ENCODE measurements around the gene HINT3. TPM values are rescaled to one million over a fixed set of nuclear protein-coding genes. Genes with fewer than 3 reads are reported as not detected.

HINT3 gene
- total and polyA plus RNA-seq, 2 experiments from 2014 or later = 1.8 to 8.0 TPM

- Histone ChIP-seq H3K36me3 (ENCODE audit: insufficient read depth) (no peaks in the 10 kb centered on the region), H3K4me2 (no peak overlapping the region), H3K27me3 (ENCODE audit: insufficient read depth) (no peaks in the 10 kb centered on the region), H4K20me1 (replicated peaks; ENCODE audit: insufficient read depth) (peaks cover 5% of the 10 kb centered on the region; the same call in 1 of the 2 replicates), H3F3A (replicated peaks; ENCODE audit: low read depth) (no peaks in the 10 kb centered on the region), H3K4me3 (no peak overlapping the region), H2AFZ (no peak overlapping the region), H3K9me2 (ENCODE audit: insufficient read depth) (no peaks in the 10 kb centered on the region), H3K79me2 (replicated peaks; ENCODE audit: insufficient read depth) (peaks cover 21% of the 10 kb centered on the region), H3K4me1 (ENCODE audit: insufficient read depth) (peaks cover 20% of the 10 kb centered on the region), H3K27ac (ENCODE audit: low read depth) (no peak overlapping the region)
- H3K27me3 Mint-ChIP-seq (ENCODE audit: insufficient read depth, low read depth, poor library complexity) = no peaks in the 10 kb centered on the region
- no peak overlapping the region for H3K27ac Mint-ChIP-seq
- H3K4me3 Mint-ChIP-seq = no peak overlapping the region
- H3K36me3 Mint-ChIP-seq (ENCODE audit: low read depth) = no peaks in the 10 kb centered on the region
- TF ChIP-seq ZNF114 (CRISPR knock-in tag; IDR thresholded peaks at IDR 0.05) (no peak), EZH2 (IDR thresholded peaks at IDR 0.05; ENCODE audit: low read depth, unreplicated experiment) (no peak)
- no peaks in the 10 kb centered on the region for H3K9me3 Mint-ChIP-seq
- H3K4me1 Mint-ChIP-seq = peaks cover 3% of the 10 kb centered on the region; the same call in 1 of the 3 replicates
- ATAC-seq (no peak), DNase-seq (ENCODE audit: low spot score) (no peak)
These were observed 26.8 kb downstream of the HINT3 start for GRCh38 chr6:125983246-125983945.

DNA sequence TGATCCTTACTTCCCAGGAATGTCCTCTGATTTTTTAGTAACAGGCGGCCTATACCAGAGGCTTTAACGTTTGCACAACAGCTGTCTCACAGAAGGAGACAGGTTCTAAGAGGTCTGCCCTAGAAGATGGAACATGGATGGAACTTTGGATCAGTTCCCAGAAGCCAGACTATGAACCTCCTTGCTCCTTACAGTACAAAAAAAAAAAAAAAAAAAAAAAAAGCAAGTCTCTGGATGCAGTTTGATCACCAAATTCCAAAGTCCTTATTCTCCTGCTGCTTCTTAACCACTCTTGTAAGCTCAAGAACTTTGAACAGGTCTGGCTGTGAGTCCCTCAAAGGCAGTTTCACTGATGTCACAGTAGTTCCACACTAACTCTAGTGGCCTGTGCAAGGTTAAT lies 27.7 kb downstream of the HINT3 start:
- TF ChIP-seq JUNB (IDR thresholded peaks at IDR 0.05; ENCODE audit: unreplicated experiment) = no peak
- no peak for TF ChIP-seq EZH2phosphoT487 (IDR thresholded peaks at IDR 0.05; ENCODE audit: unreplicated experiment)
- TF ChIP-seq, protein P1, sequence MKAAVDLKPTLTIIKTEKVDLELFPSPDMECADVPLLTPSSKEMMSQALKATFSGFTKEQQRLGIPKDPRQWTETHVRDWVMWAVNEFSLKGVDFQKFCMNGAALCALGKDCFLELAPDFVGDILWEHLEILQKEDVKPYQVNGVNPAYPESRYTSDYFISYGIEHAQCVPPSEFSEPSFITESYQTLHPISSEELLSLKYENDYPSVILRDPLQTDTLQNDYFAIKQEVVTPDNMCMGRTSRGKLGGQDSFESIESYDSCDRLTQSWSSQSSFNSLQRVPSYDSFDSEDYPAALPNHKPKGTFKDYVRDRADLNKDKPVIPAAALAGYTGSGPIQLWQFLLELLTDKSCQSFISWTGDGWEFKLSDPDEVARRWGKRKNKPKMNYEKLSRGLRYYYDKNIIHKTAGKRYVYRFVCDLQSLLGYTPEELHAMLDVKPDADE (IDR thresholded peaks at IDR 0.05) = no peak
- TF ChIP-seq EZH2 (IDR thresholded peaks at IDR 0.05; ENCODE audit: low read depth, unreplicated experiment) = no peak
- TF ChIP-seq, protein P2, sequence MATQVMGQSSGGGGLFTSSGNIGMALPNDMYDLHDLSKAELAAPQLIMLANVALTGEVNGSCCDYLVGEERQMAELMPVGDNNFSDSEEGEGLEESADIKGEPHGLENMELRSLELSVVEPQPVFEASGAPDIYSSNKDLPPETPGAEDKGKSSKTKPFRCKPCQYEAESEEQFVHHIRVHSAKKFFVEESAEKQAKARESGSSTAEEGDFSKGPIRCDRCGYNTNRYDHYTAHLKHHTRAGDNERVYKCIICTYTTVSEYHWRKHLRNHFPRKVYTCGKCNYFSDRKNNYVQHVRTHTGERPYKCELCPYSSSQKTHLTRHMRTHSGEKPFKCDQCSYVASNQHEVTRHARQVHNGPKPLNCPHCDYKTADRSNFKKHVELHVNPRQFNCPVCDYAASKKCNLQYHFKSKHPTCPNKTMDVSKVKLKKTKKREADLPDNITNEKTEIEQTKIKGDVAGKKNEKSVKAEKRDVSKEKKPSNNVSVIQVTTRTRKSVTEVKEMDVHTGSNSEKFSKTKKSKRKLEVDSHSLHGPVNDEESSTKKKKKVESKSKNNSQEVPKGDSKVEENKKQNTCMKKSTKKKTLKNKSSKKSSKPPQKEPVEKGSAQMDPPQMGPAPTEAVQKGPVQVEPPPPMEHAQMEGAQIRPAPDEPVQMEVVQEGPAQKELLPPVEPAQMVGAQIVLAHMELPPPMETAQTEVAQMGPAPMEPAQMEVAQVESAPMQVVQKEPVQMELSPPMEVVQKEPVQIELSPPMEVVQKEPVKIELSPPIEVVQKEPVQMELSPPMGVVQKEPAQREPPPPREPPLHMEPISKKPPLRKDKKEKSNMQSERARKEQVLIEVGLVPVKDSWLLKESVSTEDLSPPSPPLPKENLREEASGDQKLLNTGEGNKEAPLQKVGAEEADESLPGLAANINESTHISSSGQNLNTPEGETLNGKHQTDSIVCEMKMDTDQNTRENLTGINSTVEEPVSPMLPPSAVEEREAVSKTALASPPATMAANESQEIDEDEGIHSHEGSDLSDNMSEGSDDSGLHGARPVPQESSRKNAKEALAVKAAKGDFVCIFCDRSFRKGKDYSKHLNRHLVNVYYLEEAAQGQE (IDR thresholded peaks at IDR 0.05; ENCODE audit: unreplicated experiment) = no peak
- TF ChIP-seq ZNF331 (CRISPR knock-in tag; IDR thresholded peaks at IDR 0.05; ENCODE audit: low read depth) = no peak
- no peak for TF ChIP-seq ZNF114 (CRISPR knock-in tag; IDR thresholded peaks at IDR 0.05)
- TF ChIP-seq CREB1 (CRISPR knock-in tag; IDR thresholded peaks at IDR 0.05; ENCODE audit: low read depth) = no peak
- no peaks in the 10 kb centered on the region for H3K27me3 ChIP-seq (ENCODE audit: insufficient read depth)
- no peak overlapping the region for H2AFZ ChIP-seq
- H3K36me3 ChIP-seq (ENCODE audit: insufficient read depth) = no peaks in the 10 kb centered on the region
- peaks cover 5% of the 10 kb centered on the region; the same call in 1 of the 2 replicates for H4K20me1 ChIP-seq (replicated peaks; ENCODE audit: insufficient read depth)
- DNase-seq (ENCODE audit: low spot score) (no peak), ATAC-seq (no peak)
- H3K4me1 ChIP-seq (ENCODE audit: insufficient read depth) = peaks cover 27% of the 10 kb centered on the region
- no peak overlapping the region for H3K4me3 ChIP-seq
- H3K27me3 Mint-ChIP-seq (ENCODE audit: insufficient read depth, low read depth, poor library complexity) = no peaks in the 10 kb centered on the region
- H3K4me2 ChIP-seq = no peak overlapping the region
- no peak overlapping the region; the same call in 1 of the 2 replicates for H3K27ac Mint-ChIP-seq
- no peak overlapping the region for H3K4me3 Mint-ChIP-seq
- no peaks in the 10 kb centered on the region for H3K9me3 Mint-ChIP-seq
- H3K4me1 Mint-ChIP-seq = peaks cover 3% of the 10 kb centered on the region; the same call in 1 of the 3 replicates
- H3K79me2 ChIP-seq (replicated peaks; ENCODE audit: insufficient read depth) = peaks cover 30% of the 10 kb centered on the region
- no peaks in the 10 kb centered on the region for H3F3A ChIP-seq (replicated peaks; ENCODE audit: low read depth)
- H3K27ac ChIP-seq (ENCODE audit: low read depth) = no peak overlapping the region
- H3K36me3 Mint-ChIP-seq (ENCODE audit: low read depth) = no peaks in the 10 kb centered on the region
- H3K9me2 ChIP-seq (ENCODE audit: insufficient read depth) = no peaks in the 10 kb centered on the region

Measured in GM23338 (cell line).